ENCODE measurements around the gene GID8.

DNA sequence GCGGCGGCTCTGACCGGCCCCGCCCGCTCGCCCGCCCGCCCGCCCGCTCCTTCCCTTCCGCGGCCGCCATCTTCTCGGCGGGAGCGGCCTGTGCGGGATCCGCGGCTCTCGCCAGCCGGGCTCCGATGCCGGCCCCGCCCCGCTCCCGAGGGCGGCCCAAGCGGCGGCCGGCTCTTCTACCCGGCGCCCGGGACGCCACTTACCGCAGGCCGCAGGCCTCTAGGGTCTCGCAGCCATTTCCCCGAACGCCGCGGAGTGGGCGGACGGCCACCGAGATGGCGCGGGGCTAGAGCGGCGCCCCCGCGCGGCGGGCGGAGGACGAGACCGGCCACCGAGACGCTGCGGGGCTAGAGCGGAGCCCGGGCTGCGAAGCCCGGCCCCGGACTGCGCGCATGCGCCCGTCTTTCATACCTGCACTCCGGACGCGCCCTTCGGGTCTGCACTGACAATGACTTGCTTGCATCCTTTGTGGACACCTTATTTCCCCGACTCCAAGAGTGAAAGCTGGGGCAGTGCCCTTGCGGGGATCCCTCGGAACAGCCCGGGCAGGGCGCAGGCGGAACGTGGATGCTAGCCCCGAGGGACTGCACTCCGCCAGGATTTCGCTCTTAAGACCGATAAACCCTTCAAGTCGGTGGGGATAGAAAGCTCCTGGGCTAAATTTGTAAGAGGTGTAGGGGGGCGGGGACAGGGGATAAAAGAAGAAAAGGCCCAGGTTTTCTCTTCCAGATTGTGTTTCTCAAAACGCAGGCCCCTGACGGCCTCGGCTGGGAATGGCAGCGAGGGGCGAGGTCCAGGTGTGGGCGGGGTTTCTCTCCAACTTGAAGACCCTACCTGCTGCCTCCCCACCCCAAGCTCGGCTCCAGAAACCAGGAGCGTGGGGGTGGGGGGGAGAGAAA, 11.5 kb upstream of the GID8 start, which contains the start of gene DIDO1:
- TF ChIP-seq ELF1 (IDR thresholded peaks at IDR 0.05; ENCODE audit: borderline replicate concordance, low read depth), result no peak
- TF ChIP-seq CTCF (IDR thresholded peaks at IDR 0.05 in 2 of 3, conservative IDR thresholded peaks at IDR 0.05 in 1 of 3; ENCODE audit: borderline replicate concordance in 1 of 3, insufficient read depth in 1 of 3, low read depth in 2 of 3, low read length in 2 of 3), result peak in 2 of 3 experiments; percentile 36 to 56; a peak in 3 of 6 replicates
- no peak for TF ChIP-seq EZH2phosphoT487 (IDR thresholded peaks at IDR 0.05; ENCODE audit: borderline replicate concordance)
